OCI-M1 (cell line): ENCODE data around the gene TRIP12.
"Not testable (repeated sequence)": the region's sequence is repeated elsewhere in the genome, so short reads cannot be mapped to it uniquely, and the experiment has no call there.

Source experiments
- DNase-seq: peaks from one replicate; lab custom pipeline; 2025; lab: John Stamatoyannopoulos, UW

Gene TRIP12

GRCh38 chr2:229768235-229768634, 153.6 kb downstream of the TRIP12 start:
- DNase-seq, result no peak

GRCh38 chr2:229765721-229766120, 156.1 kb downstream of the TRIP12 start:
- DNase-seq, result no peak

- DNase-seq, result no peak
These were observed 160.1 kb downstream of the TRIP12 start for GRCh38 chr2:229761663-229762062.

- DNase-seq, result not testable (repeated sequence)
These were observed 164.3 kb downstream of the TRIP12 start for GRCh38 chr2:229757462-229757861.

- DNase-seq, result no peak
These were observed 168.7 kb downstream of the TRIP12 start for GRCh38 chr2:229752970-229753729.

- DNase-seq, result no peak
These were observed 172.0 kb downstream of the TRIP12 start for GRCh38 chr2:229749779-229750178.

GRCh38 chr2:229748950-229749349, 172.9 kb downstream of the TRIP12 start:
- no peak for DNase-seq

- not testable (repeated sequence) for DNase-seq
These were observed 179.1 kb downstream of the TRIP12 start for GRCh38 chr2:229742691-229743090.

- peak; percentile 53 for DNase-seq
These were observed 181.5 kb downstream of the TRIP12 start for GRCh38 chr2:229740279-229740678.

- peak; percentile 9 for DNase-seq
These were observed 183.7 kb downstream of the TRIP12 start for GRCh38 chr2:229738024-229738625.

GRCh38 chr2:229734410-229734809, 187.4 kb downstream of the TRIP12 start:
- no peak for DNase-seq

GRCh38 chr2:229733611-229734245, 188.1 kb downstream of the TRIP12 start:
- DNase-seq, result peak; percentile 2

- no peak for DNase-seq
These were observed 188.9 kb downstream of the TRIP12 start for GRCh38 chr2:229732897-229733296.

GRCh38 chr2:229731916-229732315, 189.9 kb downstream of the TRIP12 start:
- peak; percentile 58 for DNase-seq

GRCh38 chr2:229731363-229731762, 190.4 kb downstream of the TRIP12 start:
- no peak for DNase-seq

- DNase-seq, result no peak
These were observed 193.4 kb downstream of the TRIP12 start for GRCh38 chr2:229728370-229728769.

GRCh38 chr2:229726643-229727042, 195.2 kb downstream of the TRIP12 start:
- no peak for DNase-seq

- no peak for DNase-seq
These were observed 195.9 kb downstream of the TRIP12 start for GRCh38 chr2:229725716-229726574.

GRCh38 chr2:229723192-229723591, 198.6 kb downstream of the TRIP12 start:
- not testable (repeated sequence) for DNase-seq

- peak; percentile 58 for DNase-seq
These were observed 201.7 kb downstream of the TRIP12 start for GRCh38 chr2:229719926-229720647.

- no peak for DNase-seq
These were observed 203.8 kb downstream of the TRIP12 start for GRCh38 chr2:229718057-229718456.
